ENCODE results near the gene ATP6V0B. TPM values are rescaled to one million over a fixed set of nuclear protein-coding genes. Genes with fewer than 3 reads are reported as not detected.

The ATP6V0B gene
- polyA plus RNA-seq, 6 donors from 2014 or later = 264 to 432 (median 286) TPM

- H3K4me1 Mint-ChIP-seq = peaks cover 27 to 28% (median 28%) of the 10 kb centered on the region in 3 donors
- ATAC-seq (ENCODE audit: low read depth in 2 of 2) = no peak
- H3K27me3 Mint-ChIP-seq = peaks cover 0 to 6% (median 0%) of the 10 kb centered on the region in 3 donors
- peak overlapping the region in 1 of 6 donors; percentile 8 for H3K27ac Mint-ChIP-seq
- no peak for DNase-seq
- H3K9me3 Mint-ChIP-seq = no peaks in the 10 kb centered on the region
- no peaks in the 10 kb centered on the region for H3K36me3 Mint-ChIP-seq
- H3K4me3 Mint-ChIP-seq = no peak overlapping the region
Measured at GRCh38 chr1:43996733-43997115, 22.0 kb downstream of the ATP6V0B start.

- DNase-seq = no peak
- Mint-ChIP-seq H3K4me1 (peaks cover 20 to 23% (median 23%) of the 10 kb centered on the region in 3 donors), H3K27me3 (peaks cover 0 to 13% (median 0%) of the 10 kb centered on the region in 3 donors), H3K9me3 (no peaks in the 10 kb centered on the region), H3K27ac (no peak overlapping the region), H3K4me3 (peak overlapping the region in 1 of 8 donors; percentile 9), H3K36me3 (no peaks in the 10 kb centered on the region)
- no peak for ATAC-seq (ENCODE audit: low read depth in 2 of 2)
Measured at GRCh38 chr1:43997295-43997999, 22.7 kb downstream of the ATP6V0B start.

GRCh38 chr1:43998000-43998378 lies 23.2 kb downstream of the ATP6V0B start:
- Mint-ChIP-seq H3K4me3 (no peak overlapping the region), H3K36me3 (no peaks in the 10 kb centered on the region), H3K4me1 (peaks cover 14 to 18% (median 18%) of the 10 kb centered on the region in 3 donors), H3K27me3 (peaks cover 0 to 14% (median 0%) of the 10 kb centered on the region in 3 donors), H3K9me3 (no peaks in the 10 kb centered on the region), H3K27ac (no peak overlapping the region)
- no peak for DNase-seq
- no peak for ATAC-seq (ENCODE audit: low read depth in 2 of 2)

GRCh38 chr1:43999455-43999854 lies 24.7 kb downstream of the ATP6V0B start:
- no peaks in the 10 kb centered on the region for H3K9me3 Mint-ChIP-seq
- ATAC-seq (ENCODE audit: low read depth in 2 of 2) (no peak), DNase-seq (no peak)
- peaks cover 0 to 14% (median 0%) of the 10 kb centered on the region in 3 donors for H3K27me3 Mint-ChIP-seq
- peaks cover 0 to 10% (median 4%) of the 10 kb centered on the region in 3 donors for H3K4me1 Mint-ChIP-seq
- H3K36me3 Mint-ChIP-seq = no peaks in the 10 kb centered on the region
- H3K4me3 Mint-ChIP-seq = no peak overlapping the region
- H3K27ac Mint-ChIP-seq = no peak overlapping the region

GRCh38 chr1:44000122-44000665 lies 25.4 kb downstream of the ATP6V0B start:
- Mint-ChIP-seq H3K27me3 (peaks cover 0 to 14% (median 0%) of the 10 kb centered on the region in 3 donors), H3K4me1 (peaks cover 0 to 5% (median 0%) of the 10 kb centered on the region in 3 donors), H3K36me3 (no peaks in the 10 kb centered on the region), H3K9me3 (no peaks in the 10 kb centered on the region), H3K27ac (no peak overlapping the region), H3K4me3 (peak overlapping the region in 1 of 8 donors; percentile 42)
- no peak for DNase-seq
- no peak for ATAC-seq (ENCODE audit: low read depth in 2 of 2)

GRCh38 chr1:44002165-44002564 lies 27.4 kb downstream of the ATP6V0B start:
- ATAC-seq (ENCODE audit: low read depth in 2 of 2) (no peak), DNase-seq (no peak)
- Mint-ChIP-seq H3K9me3 (no peaks in the 10 kb centered on the region), H3K27me3 (peaks cover 0 to 14% (median 0%) of the 10 kb centered on the region in 3 donors), H3K4me1 (peaks cover 0 to 5% (median 0%) of the 10 kb centered on the region in 3 donors), H3K36me3 (no peaks in the 10 kb centered on the region), H3K4me3 (no peak overlapping the region), H3K27ac (no peak overlapping the region)

- Mint-ChIP-seq H3K9me3 (no peaks in the 10 kb centered on the region), H3K27me3 (peaks cover 0 to 14% (median 0%) of the 10 kb centered on the region in 3 donors)
Measured at GRCh38 chr1:44002606-44003157, 27.9 kb downstream of the ATP6V0B start.

GRCh38 chr1:44008259-44008658 lies 33.5 kb downstream of the ATP6V0B start:
- H3K4me1 Mint-ChIP-seq = no peaks in the 10 kb centered on the region
- ATAC-seq (ENCODE audit: low read depth in 2 of 2) = no peak
- H3K9me3 Mint-ChIP-seq = no peaks in the 10 kb centered on the region
- H3K27me3 Mint-ChIP-seq = no peaks in the 10 kb centered on the region
- H3K27ac Mint-ChIP-seq = no peak overlapping the region
- no peak for DNase-seq
- H3K36me3 Mint-ChIP-seq = no peaks in the 10 kb centered on the region
- H3K4me3 Mint-ChIP-seq = peak overlapping the region in 1 of 8 donors; percentile 64

More at GRCh38 chr1:44002606-44003157, 27.9 kb downstream of the ATP6V0B start:
- no peak overlapping the region for H3K4me3 Mint-ChIP-seq
- ATAC-seq (ENCODE audit: low read depth in 2 of 2) = no peak
- no peak for DNase-seq
- no peaks in the 10 kb centered on the region for H3K36me3 Mint-ChIP-seq
- H3K4me1 Mint-ChIP-seq = peaks cover 0 to 5% (median 0%) of the 10 kb centered on the region in 3 donors
- no peak overlapping the region for H3K27ac Mint-ChIP-seq

- Mint-ChIP-seq H3K4me3 (no peak overlapping the region), H3K9me3 (no peaks in the 10 kb centered on the region), H3K36me3 (no peaks in the 10 kb centered on the region), H3K27ac (no peak overlapping the region), H3K4me1 (no peaks in the 10 kb centered on the region), H3K27me3 (peaks cover 0 to 13% (median 11%) of the 10 kb centered on the region in 3 donors)
- DNase-seq (no peak), ATAC-seq (ENCODE audit: low read depth in 2 of 2) (no peak)
Measured at GRCh38 chr1:44010935-44011471, 36.2 kb downstream of the ATP6V0B start.

GRCh38 chr1:44012404-44012803 lies 37.6 kb downstream of the ATP6V0B start:
- DNase-seq (no peak), ATAC-seq (ENCODE audit: low read depth in 2 of 2) (no peak)
- Mint-ChIP-seq H3K27me3 (peaks cover 0 to 13% (median 11%) of the 10 kb centered on the region in 3 donors), H3K27ac (peak overlapping the region in 1 of 6 donors; percentile 89), H3K9me3 (no peaks in the 10 kb centered on the region), H3K36me3 (no peaks in the 10 kb centered on the region), H3K4me1 (no peaks in the 10 kb centered on the region), H3K4me3 (peak overlapping the region in 1 of 8 donors; percentile 13)

GRCh38 chr1:44012941-44013609 lies 38.3 kb downstream of the ATP6V0B start:
- peaks cover 0 to 13% (median 11%) of the 10 kb centered on the region in 3 donors for H3K27me3 Mint-ChIP-seq
- no peaks in the 10 kb centered on the region for H3K36me3 Mint-ChIP-seq
- no peaks in the 10 kb centered on the region for H3K9me3 Mint-ChIP-seq
- no peak overlapping the region for H3K4me3 Mint-ChIP-seq
- ATAC-seq (ENCODE audit: low read depth in 2 of 2) = no peak
- no peak for DNase-seq
- no peaks in the 10 kb centered on the region for H3K4me1 Mint-ChIP-seq
- H3K27ac Mint-ChIP-seq = no peak overlapping the region

- DNase-seq = no peak
- Mint-ChIP-seq H3K27me3 (peaks cover 0 to 13% (median 11%) of the 10 kb centered on the region in 3 donors), H3K9me3 (no peaks in the 10 kb centered on the region), H3K4me1 (no peaks in the 10 kb centered on the region), H3K4me3 (no peak overlapping the region), H3K27ac (peak overlapping the region in 2 of 6 donors; percentile 3 to 13), H3K36me3 (no peaks in the 10 kb centered on the region)
- no peak for ATAC-seq (ENCODE audit: low read depth in 2 of 2)
Measured at GRCh38 chr1:44013949-44014348, 39.2 kb downstream of the ATP6V0B start.

- Mint-ChIP-seq H3K27me3 (peaks cover 0 to 13% (median 11%) of the 10 kb centered on the region in 3 donors), H3K4me3 (no peak overlapping the region), H3K9me3 (no peaks in the 10 kb centered on the region), H3K36me3 (no peaks in the 10 kb centered on the region), H3K4me1 (no peaks in the 10 kb centered on the region), H3K27ac (peak overlapping the region in 2 of 6 donors; percentile 3 to 13)
- ATAC-seq (ENCODE audit: low read depth in 2 of 2) (no peak), DNase-seq (no peak)
Measured at GRCh38 chr1:44014365-44015104, 39.8 kb downstream of the ATP6V0B start.
